ENCODE data around the gene LRRC3C. TPM values are rescaled to one million over a fixed set of nuclear protein-coding genes. Genes with fewer than 3 reads are reported as not detected.
"Not testable (repeated sequence)": the region's sequence is repeated elsewhere in the genome, so short reads cannot be mapped to it uniquely, and the experiment has no call there.

The LRRC3C gene
- total RNA-seq (not detected), polyA plus RNA-seq (not detected)
- long read RNA-seq, donor 1, result 0 reads
- long read RNA-seq, donor 2, result 0 reads
- long read RNA-seq, donor 3, result 0 reads
- long read RNA-seq, donor 4, result 0 reads
- long read RNA-seq, donor 5, result 0 reads
- long read RNA-seq, donor 6, result 0 reads
- long read RNA-seq, donor 7, result 0 reads
- long read RNA-seq, donor 8, result 0 reads
- long read RNA-seq, donor 9, result 0 reads
- long read RNA-seq, donor 10, result 0 reads

- Histone ChIP-seq H3K4me1 (replicated peaks in 1 of 2) (peaks cover 19 to 38% of the 10 kb centered on the region in 2 donors), H3K27me3 (no peaks in the 10 kb centered on the region), H3K27ac (peak within 1 kb of the TSS; percentile 11 to 85 (median 80)), H3K36me3 (replicated peaks in 1 of 2) (peaks cover 0 to 17% of the 10 kb centered on the region in 2 donors), H3K4me3 (peak within 1 kb of the TSS; percentile 21 to 98 (median 82)), H3K9me3 (replicated peaks in 1 of 3) (no peaks in the 10 kb centered on the region)
- WGBS, 4 donors, result 1 to 4% (median 1%) methylated on average over 21 to 72 of the region's 72 CpGs
- intact Hi-C loops (cut with DNase I), result no loop called here
- TF ChIP-seq POLR2A (IDR thresholded peaks at IDR 0.05) (peak; percentile 62 to 82), CTCF (IDR thresholded peaks at IDR 0.05) (no peak)
- DNase-seq, result peak; percentile 94 to 96 (median 95)
Observed at GRCh38 chr17:39927101-39927928, at the start of gene LRRC3C, which contains the start of gene ORMDL3. LRRC3C (plus strand) TSS chr17:39927732; CDS start chr17:39941524, 13,792 bp downstream. ORMDL3 (minus strand) TSS chr17:39927601; CDS start chr17:39924203, 3,398 bp downstream.

- H3K4me3 ChIP-seq; H3K36me3 ChIP-seq (replicated peaks in 1 of 2); DNase-seq; H3K9me3 ChIP-seq (replicated peaks in 1 of 3); H3K4me1 ChIP-seq (replicated peaks in 1 of 2); H3K27ac ChIP-seq; intact Hi-C loops (cut with DNase I): not testable (repeated sequence)
- WGBS, 4 donors, result 57 to 81% (median 68%) methylated on average over 4 to 5 of the region's 5 CpGs
- peaks cover 21% of the 10 kb centered on the region for H3K27me3 ChIP-seq
Observed at GRCh38 chr17:39886102-39886501, 41.4 kb upstream of the LRRC3C start.

GRCh38 chr17:39887078-39887477, 40.5 kb upstream of the LRRC3C start:
- intact Hi-C loops (cut with DNase I), result no loop called here
- no peaks in the 10 kb centered on the region for H3K4me1 ChIP-seq (replicated peaks in 1 of 2)
- DNase-seq, result no peak
- no peak overlapping the region for H3K27ac ChIP-seq
- TF ChIP-seq POLR2A (IDR thresholded peaks at IDR 0.05) (no peak), CTCF (IDR thresholded peaks at IDR 0.05) (no peak)
- H3K9me3 ChIP-seq (replicated peaks in 1 of 3), result no peaks in the 10 kb centered on the region
- no peaks in the 10 kb centered on the region for H3K36me3 ChIP-seq (replicated peaks in 1 of 2)
- H3K27me3 ChIP-seq, result peaks cover 31% of the 10 kb centered on the region
- H3K4me3 ChIP-seq, result no peak overlapping the region

GRCh38 chr17:39889200-39889599, 38.3 kb upstream of the LRRC3C start:
- H3K9me3 ChIP-seq (replicated peaks in 1 of 3), result no peaks in the 10 kb centered on the region
- peaks cover 41% of the 10 kb centered on the region for H3K27me3 ChIP-seq
- TF ChIP-seq CTCF (IDR thresholded peaks at IDR 0.05) (no peak), POLR2A (IDR thresholded peaks at IDR 0.05) (no peak)
- H3K4me1 ChIP-seq (replicated peaks in 1 of 2), result no peaks in the 10 kb centered on the region
- 27 to 58% (median 56%) methylated on average over 2 of the region's 2 CpGs for WGBS, 4 donors
- intact Hi-C loops (cut with DNase I), result no loop called here
- H3K27ac ChIP-seq, result no peak overlapping the region
- H3K36me3 ChIP-seq (replicated peaks in 1 of 2), result no peaks in the 10 kb centered on the region
- DNase-seq, result no peak
- no peak overlapping the region for H3K4me3 ChIP-seq

All from adrenal gland (tissue), 19 donors.